Stimulated activated CD8-positive, alpha-beta memory T cell treated with anti-CD3 and anti-CD28 coated beads, Interleukin-4, amount 100 ng/mL, for 1 hour (primary cell): ENCODE data around the gene SHLD1.

Experiments
- DNase-seq, 2 donors: peaks; one replicate each; pipeline ENCODE4 v3.0.0-alpha.2; 2020; ENCODE audit warnings: low read depth in 2 of 2, low spot score in 1 of 2

SHLD1 gene

DNA sequence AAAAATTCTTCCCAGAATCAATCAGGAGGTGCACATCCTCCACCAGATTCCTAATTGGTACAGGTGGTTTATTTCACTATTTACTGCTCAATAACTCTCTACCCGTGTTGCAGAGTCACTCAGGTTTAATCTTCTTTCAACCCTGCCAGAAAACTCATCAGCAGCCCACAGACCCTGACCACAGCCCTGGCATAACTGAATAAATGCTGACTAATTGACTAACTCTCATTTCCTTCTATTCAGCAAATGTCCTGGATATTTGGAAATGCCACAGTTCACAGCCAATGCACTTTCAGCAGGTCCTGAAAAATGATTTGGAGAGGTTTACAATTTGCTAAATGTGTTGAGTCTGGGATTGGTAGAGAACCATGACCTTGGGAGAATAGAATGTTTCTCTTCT is 137.8 kb downstream of the SHLD1 start:
- DNase-seq = no peak

DNA sequence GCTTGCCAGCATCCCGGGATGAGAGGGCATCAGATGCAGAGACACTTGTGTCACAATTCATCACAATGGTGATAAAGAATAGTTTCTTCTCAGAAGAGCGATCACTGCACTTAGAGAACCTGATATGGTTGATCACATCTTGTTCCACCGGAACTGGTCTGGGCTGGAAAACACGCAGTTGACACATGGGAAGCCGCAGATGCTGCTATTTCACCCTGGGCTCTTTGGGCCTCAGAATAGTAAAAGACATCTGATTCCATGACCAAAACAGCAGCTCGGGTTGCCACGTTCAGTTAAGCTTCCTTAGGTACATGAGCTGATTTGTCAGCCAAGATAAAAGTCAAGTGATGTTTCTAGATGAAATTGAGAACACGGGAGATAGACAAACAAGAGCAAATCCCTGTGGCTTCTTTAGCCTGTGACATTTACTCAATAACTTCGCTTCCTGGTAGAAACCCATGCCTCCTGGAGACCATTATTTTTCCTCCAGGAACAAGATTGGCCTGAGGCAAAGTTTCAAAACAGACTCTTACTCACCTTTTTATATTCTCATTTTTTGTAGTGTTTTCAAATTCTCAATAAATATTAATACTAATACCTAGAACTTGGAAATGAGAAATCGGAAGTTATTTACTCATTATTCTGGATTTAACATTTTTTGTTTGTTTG is 140.7 kb downstream of the SHLD1 start:
- DNase-seq = no peak

DNA sequence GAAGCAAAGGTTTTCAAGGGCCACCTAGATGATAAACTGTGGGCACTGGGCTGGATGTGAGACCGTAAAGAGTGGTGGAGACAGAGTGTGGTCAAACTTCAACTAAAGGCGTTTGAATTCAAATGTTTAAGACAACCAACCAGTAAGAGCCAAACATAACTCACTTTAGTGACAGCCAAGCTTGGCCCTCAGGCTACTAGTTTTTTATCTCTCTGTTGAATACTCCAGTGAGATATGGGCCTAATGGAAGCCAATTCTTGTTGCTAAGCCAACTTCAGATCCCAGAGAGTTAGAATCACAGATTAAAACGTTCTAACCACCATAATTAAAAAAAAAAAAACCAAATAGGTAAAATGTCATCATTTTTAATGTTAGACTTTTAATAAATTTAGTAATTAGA is 142.9 kb downstream of the SHLD1 start:
- DNase-seq = no peak

DNA sequence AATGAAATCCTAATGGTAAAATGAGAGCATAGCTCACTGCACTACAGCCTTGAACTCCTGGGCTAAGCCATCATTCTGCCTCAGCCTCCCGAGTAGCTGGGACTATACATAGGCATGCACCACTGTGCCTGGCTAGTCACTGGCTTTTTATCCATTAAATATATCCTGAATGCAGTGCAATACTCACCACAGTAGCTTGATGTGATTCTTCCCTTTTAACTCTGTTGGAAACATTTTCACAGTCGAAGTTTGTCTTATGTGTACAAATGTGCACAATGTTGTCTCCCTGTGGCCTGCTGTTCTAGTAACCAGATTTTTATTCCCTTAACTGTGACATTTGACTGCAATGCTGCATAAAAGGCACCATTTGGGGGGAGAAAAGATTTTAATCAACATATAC is 143.4 kb downstream of the SHLD1 start:
- DNase-seq = no peak

DNA sequence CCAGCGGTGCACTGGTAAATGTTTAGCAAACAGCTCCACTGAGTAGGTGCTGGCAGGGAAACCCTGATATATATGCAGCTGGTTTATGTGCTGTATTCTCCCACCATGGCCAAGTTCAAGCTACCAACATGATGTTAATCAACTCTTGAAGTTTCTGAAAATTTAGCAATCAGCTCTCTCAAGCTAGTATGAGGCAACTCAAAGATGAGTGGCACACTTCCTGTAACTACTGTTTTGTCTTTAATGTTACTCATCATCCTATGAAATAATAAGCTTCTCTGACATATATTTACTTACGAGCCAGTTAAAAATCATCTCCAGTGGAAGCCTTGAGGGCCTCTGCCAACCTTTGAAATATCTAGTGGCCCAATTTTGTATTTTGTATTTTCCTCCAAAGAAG is 145.4 kb downstream of the SHLD1 start:
- no peak for DNase-seq

DNA sequence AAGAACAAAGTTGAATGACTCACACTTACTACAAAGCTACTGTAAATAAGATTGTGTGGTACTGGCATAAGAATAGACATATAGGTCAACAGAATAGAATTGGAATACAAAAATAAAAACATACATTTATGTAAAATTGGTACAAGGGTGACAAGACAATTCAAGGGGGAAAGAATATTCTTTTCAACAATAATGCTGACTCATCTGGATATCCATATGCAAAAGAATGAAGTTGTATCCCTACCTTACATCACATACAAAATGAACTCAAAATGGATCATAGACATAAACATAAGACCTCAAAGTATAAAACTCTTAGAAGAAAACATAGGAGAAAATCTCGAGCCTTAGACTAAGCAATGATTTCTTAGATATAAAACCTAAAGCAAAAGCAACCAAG is 149.2 kb downstream of the SHLD1 start:
- no peak for DNase-seq

DNA sequence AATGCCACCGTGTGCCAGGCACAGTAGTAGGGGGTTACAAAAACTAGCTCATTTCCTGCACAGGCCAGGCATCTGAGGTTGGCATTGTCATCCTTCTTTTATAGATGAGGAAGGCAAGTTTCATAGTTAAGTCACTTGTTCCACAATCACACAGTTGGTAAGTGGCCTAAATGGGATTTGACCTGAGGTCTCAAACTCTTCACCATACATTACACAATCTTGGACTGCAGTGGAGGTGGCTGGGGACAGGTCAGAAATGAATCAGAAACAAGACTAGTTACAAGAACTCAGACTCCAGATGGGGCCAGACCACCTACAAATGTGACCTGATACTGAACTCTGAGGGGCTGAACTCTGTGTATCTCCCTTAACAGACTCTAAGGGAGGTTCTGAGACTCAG is 150.7 kb downstream of the SHLD1 start:
- no peak for DNase-seq

DNA sequence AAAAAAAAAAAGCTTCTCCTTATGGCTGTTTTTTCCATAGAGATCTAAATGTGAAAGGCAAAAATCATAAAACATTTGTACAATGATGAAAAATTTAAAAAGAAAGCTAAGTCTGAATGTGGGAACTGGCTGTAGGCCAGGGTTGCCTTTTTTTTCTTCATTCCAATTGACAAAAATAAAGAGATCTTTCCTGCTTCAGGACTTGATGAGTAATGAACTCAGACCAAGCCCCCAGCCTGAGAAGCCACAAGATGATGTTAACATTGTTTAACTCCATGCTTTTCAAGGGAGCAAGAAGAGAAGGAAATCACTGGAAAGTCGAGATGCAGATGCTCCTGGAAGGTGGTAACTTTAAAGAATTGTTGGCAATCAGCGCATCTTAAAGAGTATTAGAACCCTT is 158.8 kb downstream of the SHLD1 start:
- no peak for DNase-seq

DNA sequence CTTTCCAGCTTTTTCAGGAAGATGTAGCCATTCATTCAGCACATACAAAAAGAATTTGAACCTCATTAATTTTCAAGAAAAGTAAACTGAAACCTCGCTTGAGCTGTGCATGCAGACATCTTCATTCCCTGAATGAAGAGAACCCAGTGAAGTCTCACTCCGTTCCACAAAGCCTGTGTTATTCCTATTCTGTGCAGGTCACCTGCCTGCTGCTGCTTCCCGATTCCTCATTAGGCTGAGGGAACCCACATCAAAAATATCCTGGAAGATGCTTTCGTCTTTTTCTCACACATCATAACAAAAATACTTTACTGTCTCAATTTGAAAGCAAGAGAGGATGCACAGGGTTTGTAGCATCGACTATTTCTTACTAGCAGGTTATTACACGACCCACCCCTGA is 160.0 kb downstream of the SHLD1 start:
- DNase-seq = no peak

DNA sequence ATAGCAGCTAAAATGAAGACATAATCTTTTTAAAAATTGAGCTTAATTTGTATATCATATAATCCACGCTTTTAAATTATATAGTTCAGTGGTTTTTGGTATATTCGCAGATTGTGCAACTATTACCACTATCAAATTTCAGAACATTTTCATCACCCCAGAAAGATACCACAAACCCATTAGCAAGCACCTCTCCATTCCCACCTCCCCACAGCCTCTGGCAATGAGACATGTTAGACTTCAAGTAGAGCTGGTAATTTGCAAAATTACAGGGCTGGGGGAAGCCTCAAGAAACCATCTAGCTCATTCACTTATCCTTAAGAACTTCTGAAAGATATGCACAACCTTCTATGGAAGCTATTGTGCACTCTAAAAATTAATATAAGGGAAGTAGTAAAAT is 163.0 kb downstream of the SHLD1 start:
- no peak for DNase-seq
